T-cell (primary cell): ENCODE results near the gene LRIG2. TPM values are rescaled to one million over a fixed set of nuclear protein-coding genes. Genes with fewer than 3 reads are reported as not detected.
"Not testable (repeated sequence)": the region's sequence is repeated elsewhere in the genome, so short reads cannot be mapped to it uniquely, and the experiment has no call there.

Source experiments
- ATAC-seq, 4 experiments: fragments of 200-7000 bp in 3 of 4; fragments of 150-1000 bp in 1 of 4; cut with Tn5 transposase; replicated peaks in 1 of 4; 1 replicate in 3 of 4; 2 replicates in 1 of 4; pipeline ENCODE4 v1.10.0; 2021; ENCODE audit warnings: moderate library complexity in 3 of 4, mild to moderate bottlenecking in 2 of 4, moderate number of reproducible peaks in 1 of 4
- CTCF ChIA-PET, 2 donors: fragments of 300-600 bp; sonication (Branson Sonifier 250); formaldehyde crosslinking; loops; one replicate each; lab custom pipeline; 2022; ENCODE audit warnings: antibody characterized with exemption in 2 of 2; lab: Charles Lee
- POLR2A ChIA-PET, 2 donors: fragments of 300-600 bp; sonication (Branson Sonifier 250); formaldehyde crosslinking; loops; one replicate each; lab custom pipeline; 2022; ENCODE audit warnings: antibody characterized with exemption in 2 of 2; lab: Charles Lee
- DNase-seq, 35 experiments: peaks; one replicate each; pipeline versions ENCODE4 v3.0.0 to v3.0.0-alpha.2; 2013 to 2023
- H3K27ac ChIP-seq: one replicate; pipeline ENCODE4 v1.5.1; 2013; ENCODE audit warnings: low read length
- H3K27me3 ChIP-seq, 2 experiments: replicated peaks in 1 of 2; 1 replicate in 1 of 2; 2 replicates in 1 of 2; pipeline versions ENCODE4 v1.6.1 to v1.7.0; 2013; ENCODE audit warnings: low read length in 1 of 2, mixed read lengths in 1 of 2; ENCODE audit not compliant: control insufficient read depth in 2 of 2, insufficient read depth in 2 of 2; ENCODE audit errors: extremely low read depth in 1 of 2
- H3K36me3 ChIP-seq, 2 donors: 1 replicate in 1 of 2; 2 replicates in 1 of 2; pipeline versions ENCODE4 v1.6.1 to v1.7.0; 2013; ENCODE audit warnings: low read length in 1 of 2; ENCODE audit not compliant: control insufficient read depth in 2 of 2, insufficient read depth in 1 of 2; ENCODE audit errors: extremely low read depth in 1 of 2
- H3K4me1 ChIP-seq, 2 experiments: 1 replicate in 1 of 2; 2 replicates in 1 of 2; pipeline versions ENCODE4 v1.6.1 to v1.7.0; 2013; ENCODE audit warnings: low read length in 2 of 2, mixed read lengths in 1 of 2; ENCODE audit not compliant: insufficient read depth in 2 of 2, control insufficient read depth in 1 of 2; ENCODE audit errors: extremely low read depth in 1 of 2
- H3K4me3 ChIP-seq, 2 donors: 1 replicate in 1 of 2; 2 replicates in 1 of 2; pipeline versions ENCODE4 v1.5.1 to v1.7.0; 2013; ENCODE audit warnings: mild to moderate bottlenecking in 2 of 2, low read length in 1 of 2, moderate library complexity in 1 of 2; ENCODE audit not compliant: control insufficient read depth in 1 of 2; ENCODE audit errors: extremely low read depth in 1 of 2
- H3K9me3 ChIP-seq: 2 replicates; pipeline ENCODE4 v1.7.0; 2013
- H3K27ac Mint-ChIP-seq, 2 donors: one replicate each; pipeline ENCODE4 v1.8.0; 2020 to 2021; ENCODE audit warnings: mild to moderate bottlenecking in 2 of 2, mixed read lengths in 2 of 2
- H3K27me3 Mint-ChIP-seq, 2 donors: one replicate each; pipeline ENCODE4 v1.8.0; 2021 to 2022; ENCODE audit warnings: mixed read lengths in 2 of 2
- H3K36me3 Mint-ChIP-seq: one replicate; pipeline ENCODE4 v1.8.0; 2021; ENCODE audit warnings: mixed read lengths
- H3K4me1 Mint-ChIP-seq, 3 donors: one replicate each; pipeline ENCODE4 v1.8.0; 2020 to 2022; ENCODE audit warnings: mixed read lengths in 3 of 3, mild to moderate bottlenecking in 1 of 3
- H3K4me3 Mint-ChIP-seq, 3 donors: one replicate each; pipeline ENCODE4 v1.8.0; 2020 to 2022; ENCODE audit warnings: mild to moderate bottlenecking in 3 of 3, mixed read lengths in 3 of 3, moderate library complexity in 3 of 3
- H3K9me3 Mint-ChIP-seq, 3 donors: one replicate each; pipeline ENCODE4 v1.8.0; 2020 to 2022; ENCODE audit warnings: mixed read lengths in 3 of 3
- WGBS: methylation state at CpG from one replicate; pipeline ENCODE4 v1.1.5; 2013; ENCODE audit warnings: missing lambda C conversion rate; ENCODE audit not compliant: insufficient coverage; 5-methylcytosine and 5-hydroxymethylcytosine counted together
- total RNA-seq, 35 experiments: library from RNA in 6 of 35; stranded (reverse) in 6 of 35; fragments of 120-200 nt in 1 of 35; gene quantifications; one replicate each; pipeline versions ENCODE4 v1.2.1 to v1.2.4 and lab custom pipeline; 2013 to 2026

Gene LRIG2
- total RNA-seq, 5 donors from 2014 or later (not counting 1 experiment from before 2014, with no cell fraction given) = 19.5 to 25.4 (median 20.4) TPM

GRCh38 chr1:113146242-113147072, 73.5 kb downstream of the LRIG2 start:
- POLR2A ChIA-PET = no interaction called here
- peak overlapping the region in 1 of 3 donors; percentile 51 for H3K4me3 Mint-ChIP-seq
- H3K27ac Mint-ChIP-seq = peak overlapping the region; percentile 11 to 58
- no peaks in the 10 kb centered on the region for H3K36me3 Mint-ChIP-seq
- peaks cover 12 to 22% of the 10 kb centered on the region in 2 experiments for H3K4me1 ChIP-seq
- no peaks in the 10 kb centered on the region for H3K27me3 ChIP-seq
- no peaks in the 10 kb centered on the region for H3K27me3 Mint-ChIP-seq
- no peak overlapping the region for H3K27ac ChIP-seq
- 73% methylated on average over 7 of the region's 7 CpGs for WGBS
- H3K9me3 Mint-ChIP-seq = no peaks in the 10 kb centered on the region
- CTCF ChIA-PET = no interaction called here
- peaks cover 32 to 42% (median 38%) of the 10 kb centered on the region in 3 donors for H3K4me1 Mint-ChIP-seq
- peak in 8 of 35 experiments; percentile 0 to 28 (median 9) for DNase-seq
- H3K9me3 ChIP-seq = no peaks in the 10 kb centered on the region
- H3K36me3 ChIP-seq = no peaks in the 10 kb centered on the region
- peak; percentile 74 to 88 (median 79) for ATAC-seq
- H3K4me3 ChIP-seq = no peak overlapping the region

GRCh38 chr1:113147073-113147625, 74.2 kb downstream of the LRIG2 start:
- Histone ChIP-seq H3K9me3 (no peaks in the 10 kb centered on the region), H3K27ac (no peak overlapping the region), H3K4me3 (no peak overlapping the region), H3K36me3 (no peaks in the 10 kb centered on the region), H3K4me1 (peaks cover 12 to 22% of the 10 kb centered on the region in 2 experiments), H3K27me3 (no peaks in the 10 kb centered on the region)
- peak in 2 of 4 experiments; percentile 8 to 13 for ATAC-seq
- Mint-ChIP-seq H3K27me3 (no peaks in the 10 kb centered on the region), H3K36me3 (no peaks in the 10 kb centered on the region), H3K27ac (peak overlapping the region; percentile 11 to 58), H3K9me3 (no peaks in the 10 kb centered on the region), H3K4me1 (peaks cover 30 to 37% (median 36%) of the 10 kb centered on the region in 3 donors), H3K4me3 (peak overlapping the region in 1 of 3 donors; percentile 51)
- WGBS = 0% methylated on average over 1 of the region's 3 CpGs
- ChIA-PET POLR2A (no interaction called here), CTCF (no interaction called here)
- DNase-seq = no peak

GRCh38 chr1:113147826-113148225, 74.8 kb downstream of the LRIG2 start:
- CTCF ChIA-PET = interaction anchor here in 1 of 2 donors (0.5 to 0.7 kb wide), 3 partner anchors 14 to 529 kb away, joined by 3 to 4 read pairs (median 3); no protein-coding TSS in a partner anchor
- no peak for ATAC-seq
- no peak overlapping the region for H3K27ac Mint-ChIP-seq

GRCh38 chr1:113150494-113150893, 77.5 kb downstream of the LRIG2 start:
- ATAC-seq, H3K4me3 ChIP-seq, H3K4me3 Mint-ChIP-seq, H3K9me3 ChIP-seq, H3K36me3 Mint-ChIP-seq, POLR2A ChIA-PET, H3K36me3 ChIP-seq, H3K27ac Mint-ChIP-seq, H3K27ac ChIP-seq, H3K27me3 Mint-ChIP-seq, DNase-seq, H3K9me3 Mint-ChIP-seq, H3K27me3 ChIP-seq: not testable (repeated sequence)
- peaks cover 19 to 24% (median 21%) of the 10 kb centered on the region in 3 donors for H3K4me1 Mint-ChIP-seq
- WGBS = 90% methylated on average over 2 of the region's 4 CpGs
- H3K4me1 ChIP-seq = peaks cover 11 to 12% of the 10 kb centered on the region in 2 experiments
- CTCF ChIA-PET = interaction anchor here (0.6 to 0.9 kb wide), 2 partner anchors 27 to 77 kb away, joined by 3 read pairs; partner anchors contain the start of gene LRIG2 (in 1 of the 2)

More at GRCh38 chr1:113147826-113148225, 74.8 kb downstream of the LRIG2 start:
- Mint-ChIP-seq H3K4me1 (peaks cover 24 to 30% (median 29%) of the 10 kb centered on the region in 3 donors), H3K9me3 (no peaks in the 10 kb centered on the region), H3K27me3 (no peaks in the 10 kb centered on the region), H3K4me3 (no peak overlapping the region), H3K36me3 (no peaks in the 10 kb centered on the region)
- WGBS = no CpG with 5 or more reads among the region's 4 CpGs
- no peaks in the 10 kb centered on the region for H3K9me3 ChIP-seq
- POLR2A ChIA-PET = no interaction called here
- no peak for DNase-seq
- no peaks in the 10 kb centered on the region for H3K27me3 ChIP-seq
- H3K4me3 ChIP-seq = no peak overlapping the region
- peaks cover 12 to 16% of the 10 kb centered on the region in 2 experiments for H3K4me1 ChIP-seq
- no peak overlapping the region for H3K27ac ChIP-seq
- no peaks in the 10 kb centered on the region for H3K36me3 ChIP-seq

GRCh38 chr1:113153116-113153803, 80.3 kb downstream of the LRIG2 start:
- Mint-ChIP-seq H3K36me3 (no peaks in the 10 kb centered on the region), H3K9me3 (peaks cover 0 to 17% (median 9%) of the 10 kb centered on the region in 3 donors), H3K4me1 (no peaks in the 10 kb centered on the region), H3K27ac (no peak overlapping the region), H3K27me3 (peaks cover 0 to 2% of the 10 kb centered on the region in 2 donors), H3K4me3 (no peak overlapping the region)
- Histone ChIP-seq H3K4me1 (no peaks in the 10 kb centered on the region), H3K27ac (no peak overlapping the region), H3K9me3 (no peaks in the 10 kb centered on the region), H3K27me3 (no peaks in the 10 kb centered on the region), H3K36me3 (no peaks in the 10 kb centered on the region), H3K4me3 (no peak overlapping the region)
- WGBS = 97% methylated on average over 4 of the region's 5 CpGs
- ChIA-PET POLR2A (no interaction called here), CTCF (no interaction called here)
- no peak for DNase-seq
- ATAC-seq = no peak

GRCh38 chr1:113156368-113156767, 83.4 kb downstream of the LRIG2 start:
- Histone ChIP-seq H3K4me1 (no peaks in the 10 kb centered on the region), H3K27me3 (no peaks in the 10 kb centered on the region), H3K27ac (no peak overlapping the region), H3K36me3 (no peaks in the 10 kb centered on the region), H3K4me3 (no peak overlapping the region), H3K9me3 (no peaks in the 10 kb centered on the region)
- peaks cover 3 to 5% of the 10 kb centered on the region in 2 donors for H3K27me3 Mint-ChIP-seq
- CTCF ChIA-PET = no interaction called here
- H3K36me3 Mint-ChIP-seq = no peaks in the 10 kb centered on the region
- no peak overlapping the region for H3K27ac Mint-ChIP-seq
- POLR2A ChIA-PET = no interaction called here
- H3K4me1 Mint-ChIP-seq = no peaks in the 10 kb centered on the region
- H3K4me3 Mint-ChIP-seq = no peak overlapping the region
- no peak for DNase-seq
- ATAC-seq = no peak
- peaks cover 0 to 23% (median 16%) of the 10 kb centered on the region in 3 donors for H3K9me3 Mint-ChIP-seq
- no CpG with 5 or more reads among the region's 1 CpG for WGBS
